EH (cell line): ENCODE measurements around the gene SETD9.

ENCODE experiments used
- DNase-seq: peaks from one replicate; pipeline ENCODE4 v3.0.0-alpha.2; 2015; ENCODE audit warnings: low read depth

The SETD9 gene

DNA sequence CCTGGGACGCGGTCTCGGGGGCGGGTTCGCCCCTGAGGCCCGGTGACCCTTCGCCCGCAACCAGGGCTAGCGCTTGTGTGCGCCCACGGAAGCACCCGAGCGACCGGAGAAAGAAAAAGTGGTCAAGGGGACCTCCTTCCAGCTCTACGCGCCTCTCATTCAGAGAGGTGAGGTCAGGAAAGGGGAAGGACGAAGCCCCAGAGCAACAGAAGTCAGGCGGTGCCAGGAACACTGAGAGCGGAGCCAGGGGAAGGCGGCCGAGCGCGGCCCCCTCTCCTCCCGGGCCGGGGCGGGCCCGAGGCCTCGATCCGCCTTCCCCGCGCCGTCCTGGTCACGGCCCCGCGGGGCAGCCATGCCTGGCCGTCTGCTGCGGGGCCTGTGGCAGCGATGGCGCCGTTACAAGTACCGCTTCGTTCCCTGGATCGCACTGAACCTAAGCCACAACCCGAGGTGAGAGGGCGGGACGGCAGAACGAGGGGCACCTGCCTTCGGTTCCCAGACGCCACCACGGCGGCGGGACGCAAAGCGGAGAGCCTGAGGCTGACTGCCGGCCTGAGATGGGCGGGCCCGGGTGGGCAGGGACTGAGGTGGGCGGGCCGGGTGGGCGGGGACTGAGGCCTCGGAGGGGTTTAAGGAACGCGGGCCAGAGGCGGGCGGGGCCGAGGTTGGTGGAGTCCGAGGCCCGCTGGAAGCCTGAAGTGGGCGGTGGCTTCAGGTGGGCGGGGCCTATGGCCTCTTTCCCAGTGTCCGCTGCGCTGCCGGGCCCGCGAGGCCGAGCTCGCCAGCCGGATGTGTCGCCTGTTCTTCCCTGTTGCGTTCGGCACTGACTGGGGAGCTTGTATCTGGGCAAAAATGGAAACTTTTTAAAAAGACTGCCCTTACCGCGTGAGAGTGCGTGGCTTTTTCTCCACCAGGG, at the start of gene SETD9:
SETD9 (plus strand) TSS at position 303 of the 916 bp plus-strand sequence; CDS start at position 353, 50 bp downstream.
- DNase-seq = peak; percentile 98

DNA sequence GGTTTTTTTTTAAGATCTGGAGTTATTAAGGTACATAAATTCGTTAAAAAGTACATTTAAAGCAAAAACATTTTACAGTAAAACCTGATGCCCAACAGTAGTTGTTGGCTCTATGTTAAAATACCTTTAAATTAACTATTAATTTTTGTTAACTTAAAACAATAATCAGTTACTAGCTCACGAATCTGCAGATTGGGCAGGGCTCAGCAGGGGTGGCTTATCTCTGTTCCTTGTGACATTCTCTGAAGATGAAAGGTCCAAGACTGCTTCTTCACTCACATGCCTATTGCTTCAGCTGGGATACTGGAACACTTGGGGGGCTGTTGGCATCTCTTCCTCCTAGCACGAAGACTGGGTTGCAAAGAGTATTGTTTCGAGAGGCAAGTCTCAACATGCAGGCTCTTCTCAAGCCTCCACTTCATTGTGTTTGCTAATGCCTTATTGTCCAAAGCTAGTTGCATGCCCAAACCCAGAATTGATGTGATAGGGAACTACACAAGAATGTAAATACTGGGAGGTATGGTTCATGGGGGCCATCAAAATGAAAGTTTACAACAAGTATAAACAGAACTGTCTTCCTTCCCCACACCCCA, 47.4 kb upstream of the SETD9 start:
- DNase-seq = no peak

DNA sequence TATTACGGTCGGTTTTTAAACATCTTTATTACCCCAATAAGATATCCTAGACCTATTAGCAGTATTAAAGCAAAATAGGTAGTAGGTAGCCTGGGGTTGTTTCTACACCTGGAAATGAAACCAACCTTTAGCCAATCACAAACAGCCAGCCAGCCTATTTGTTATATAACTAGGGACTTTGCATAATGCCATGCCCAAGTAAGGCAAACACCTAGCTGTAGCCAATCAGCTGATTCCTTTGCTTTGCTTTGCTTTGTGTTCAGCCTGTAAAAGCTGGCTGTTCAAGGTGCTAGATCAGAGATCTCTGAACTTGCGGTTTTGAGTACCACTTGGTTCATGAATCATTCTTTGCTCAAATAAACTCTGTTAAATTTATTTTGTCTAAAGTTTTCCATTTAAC, 46.5 kb upstream of the SETD9 start:
- DNase-seq = no peak

DNA sequence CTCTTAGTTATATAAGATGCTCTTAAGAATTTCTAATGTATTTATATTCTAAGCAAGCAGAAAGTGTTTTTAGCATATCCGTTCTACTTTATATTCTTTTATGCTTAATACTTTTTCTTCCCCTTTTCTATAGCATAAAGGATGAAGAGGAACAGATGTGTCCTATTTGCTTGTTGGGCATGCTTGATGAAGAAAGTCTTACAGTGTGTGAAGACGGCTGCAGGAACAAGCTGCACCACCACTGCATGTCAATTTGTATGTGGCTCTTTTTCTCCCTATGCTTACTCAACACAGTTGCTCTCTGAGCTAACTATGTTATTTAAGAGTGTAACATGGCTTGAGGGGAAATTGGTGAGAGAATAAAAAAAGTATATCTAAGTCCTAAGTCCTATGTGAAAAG, 37.6 kb upstream of the SETD9 start:
- no peak for DNase-seq

DNA sequence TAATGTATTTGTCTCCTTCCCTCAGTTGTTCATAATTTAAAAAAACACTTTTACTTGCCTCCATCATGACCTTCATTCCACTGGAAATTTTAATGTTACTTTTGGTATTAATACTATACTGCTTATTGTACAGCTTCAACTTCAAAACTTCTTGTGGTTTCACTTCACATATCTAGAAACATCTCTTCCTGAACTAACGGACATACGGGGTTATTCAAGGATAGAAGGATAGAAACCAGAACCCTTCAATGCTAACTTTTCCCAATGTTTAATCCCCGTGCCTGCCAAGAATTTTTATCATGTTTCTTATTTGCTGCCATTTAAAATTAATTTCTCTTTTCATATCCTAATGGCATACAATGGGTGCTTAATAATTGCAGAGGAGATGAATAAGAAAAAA, 36.3 kb upstream of the SETD9 start:
- DNase-seq = no peak

DNA sequence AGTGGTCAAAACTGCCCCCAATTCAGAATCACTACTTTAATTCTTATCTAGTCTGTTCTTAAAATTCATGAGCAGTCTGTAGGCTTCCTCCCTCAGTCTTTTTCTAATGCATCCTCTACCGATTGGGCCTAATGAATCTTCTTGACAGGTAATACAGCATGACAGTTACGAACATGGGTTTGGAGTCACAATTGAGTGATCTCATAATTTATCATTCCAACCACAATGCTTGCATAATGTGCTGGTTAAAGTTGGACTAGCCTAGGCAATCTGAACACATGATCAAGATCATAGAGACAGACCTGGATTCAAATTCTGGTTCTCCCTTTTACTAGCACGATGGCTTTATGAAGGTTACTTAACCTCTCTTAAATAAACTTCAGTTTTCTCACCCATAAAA, 33.1 kb upstream of the SETD9 start:
- peak; percentile 20 for DNase-seq

GRCh38 chr5:56881571-56881970, 27.8 kb upstream of the SETD9 start:
- no peak for DNase-seq

- no peak for DNase-seq
Measured at GRCh38 chr5:56893251-56893951, 16.0 kb upstream of the SETD9 start.

DNA sequence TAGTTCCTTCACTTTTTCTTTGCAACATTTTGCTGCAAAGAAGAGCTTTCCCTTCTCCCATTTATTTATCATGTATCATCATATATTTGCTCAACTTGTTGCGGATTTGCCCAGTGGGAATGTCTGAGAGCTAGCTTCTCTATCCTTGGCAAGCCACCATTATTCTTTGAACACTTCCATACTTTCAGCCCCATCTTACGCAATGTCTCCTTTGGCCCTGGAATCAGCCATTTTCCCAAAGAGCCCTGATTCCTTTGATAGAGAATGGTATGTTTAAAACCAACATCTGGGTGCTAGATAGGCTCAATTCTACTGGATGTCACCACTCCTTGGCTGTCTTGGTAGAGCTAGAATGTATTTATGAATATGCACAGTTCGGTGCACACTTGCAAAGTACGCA, 12.6 kb upstream of the SETD9 start:
- no peak for DNase-seq

GRCh38 chr5:56898213-56898612, 11.2 kb upstream of the SETD9 start:
- no peak for DNase-seq

- DNase-seq = peak; percentile 59
Measured at GRCh38 chr5:56900395-56900794, 9.0 kb upstream of the SETD9 start.

DNA sequence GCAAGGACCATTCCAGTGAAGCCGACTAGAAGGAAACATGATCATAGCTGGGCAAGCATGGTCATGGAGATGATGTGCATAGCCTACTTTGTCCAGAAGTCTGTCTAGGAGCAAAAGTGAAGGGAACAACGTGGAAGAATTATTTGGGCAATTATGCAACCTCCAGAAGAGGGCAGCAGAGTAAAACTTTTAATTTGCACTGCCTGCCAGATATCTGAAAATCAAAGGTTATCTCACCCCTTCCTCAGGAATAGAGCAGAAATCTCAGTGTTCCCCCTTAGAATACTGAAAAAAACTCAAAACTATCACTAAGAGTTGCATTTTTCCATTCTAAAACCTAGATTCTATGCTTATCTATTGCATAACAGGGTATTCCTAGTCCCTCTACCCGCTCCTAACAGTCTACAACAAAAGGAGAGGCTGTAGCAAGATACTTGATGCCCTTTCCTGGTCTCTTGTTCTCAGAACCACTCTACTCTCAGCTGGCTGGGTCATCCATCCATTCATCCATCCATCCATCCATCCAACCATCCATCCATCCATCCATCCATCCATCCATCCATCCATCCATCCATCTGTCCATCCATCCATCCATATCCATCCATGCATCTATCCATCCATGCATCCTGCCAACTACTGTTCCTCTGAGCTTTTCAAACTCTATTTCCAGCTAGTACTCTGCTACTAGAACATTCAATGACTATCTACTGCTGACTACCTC, 8.4 kb upstream of the SETD9 start:
- peak; percentile 60 for DNase-seq

DNA sequence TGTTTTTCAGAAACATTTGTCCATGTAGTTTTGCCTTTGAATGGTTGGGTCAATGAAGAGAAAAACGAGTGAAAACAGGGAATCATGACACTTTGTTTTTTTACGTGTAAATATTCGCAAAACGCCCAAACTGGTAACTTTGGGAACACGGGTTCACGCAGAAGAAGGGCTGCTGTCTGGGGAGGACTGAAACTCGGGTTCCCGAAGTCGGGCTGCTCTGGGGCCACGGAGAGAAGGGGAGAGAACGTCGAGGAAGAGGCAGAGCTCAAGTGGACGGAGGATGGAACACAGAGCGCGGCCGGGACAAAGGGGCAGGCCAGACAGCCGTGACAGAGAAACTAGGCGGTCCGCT, 478 bp upstream of the SETD9 start:
- no peak for DNase-seq

DNA sequence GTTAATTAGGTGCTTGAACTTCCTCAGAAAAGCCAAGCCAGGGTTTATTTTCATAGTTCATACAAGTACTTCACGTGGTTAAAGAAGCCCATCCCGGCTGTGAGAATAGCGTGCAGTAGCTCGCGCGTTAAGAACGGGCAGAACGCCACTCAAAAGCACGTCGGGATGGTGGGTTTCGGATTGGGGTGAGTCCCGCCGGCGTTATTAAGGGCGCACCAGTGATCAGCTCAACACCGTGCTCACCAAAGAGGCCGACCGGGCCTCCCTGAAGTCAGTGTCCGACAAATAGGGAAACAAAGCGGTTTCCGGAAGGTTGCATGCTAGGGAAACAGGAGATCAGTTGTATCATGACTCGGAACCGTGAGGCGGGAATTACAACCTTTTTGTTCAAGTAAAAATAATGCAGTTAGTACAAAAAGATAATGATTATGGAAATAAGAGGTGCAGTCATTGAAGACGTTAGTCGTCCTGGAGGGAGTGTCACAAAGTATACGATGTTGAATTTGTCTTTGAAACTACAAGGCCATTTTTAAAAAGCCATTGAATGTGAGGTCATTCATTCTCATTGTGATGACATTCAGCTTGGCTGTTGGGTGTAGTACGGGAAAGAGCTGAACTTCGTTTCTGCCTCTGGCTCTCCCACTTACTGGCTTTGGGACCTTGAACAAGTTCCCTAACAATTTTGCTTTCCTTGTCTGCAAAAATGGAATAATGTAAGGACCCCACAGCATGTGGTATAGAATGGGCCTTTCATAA, 992 bp downstream of the SETD9 start:
- no peak for DNase-seq

DNA sequence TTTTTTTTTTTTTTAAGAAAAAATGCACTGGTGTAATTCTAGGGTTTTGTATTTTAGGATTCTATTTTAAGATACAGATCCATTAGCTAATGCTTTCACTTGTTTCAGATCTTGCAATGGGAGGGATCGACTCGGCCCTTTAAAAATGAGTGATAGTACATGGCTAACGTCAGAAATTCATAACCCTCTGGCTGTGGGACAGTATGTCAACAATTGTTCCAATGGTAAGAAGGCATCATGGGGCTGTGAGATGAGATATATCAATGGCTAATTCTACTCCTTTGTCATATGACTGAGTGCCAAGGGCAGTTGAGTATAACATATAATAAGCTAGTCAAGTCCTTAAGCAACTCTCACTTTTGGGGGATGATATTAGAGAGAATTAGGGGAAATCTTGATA, 4.4 kb downstream of the SETD9 start:
- DNase-seq = no peak

DNA sequence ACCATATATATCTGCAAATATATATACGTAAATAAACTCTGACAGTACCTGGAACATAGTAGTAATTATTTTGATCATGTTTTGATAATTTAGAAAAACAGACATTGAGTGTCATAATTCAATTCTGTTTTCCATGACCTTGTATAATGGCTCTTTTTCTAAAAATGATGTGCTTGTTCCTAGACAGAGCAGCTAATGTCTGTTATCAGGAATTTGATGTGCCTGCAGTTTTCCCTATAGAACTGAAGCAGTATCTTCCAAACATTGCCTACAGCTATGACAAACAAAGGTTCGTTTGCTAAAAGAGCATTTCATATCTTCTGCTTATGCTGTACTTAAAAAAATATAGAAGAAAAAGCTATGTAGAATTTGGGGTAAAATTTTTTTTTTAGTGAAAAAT, 5.3 kb downstream of the SETD9 start:
- DNase-seq = no peak

DNA sequence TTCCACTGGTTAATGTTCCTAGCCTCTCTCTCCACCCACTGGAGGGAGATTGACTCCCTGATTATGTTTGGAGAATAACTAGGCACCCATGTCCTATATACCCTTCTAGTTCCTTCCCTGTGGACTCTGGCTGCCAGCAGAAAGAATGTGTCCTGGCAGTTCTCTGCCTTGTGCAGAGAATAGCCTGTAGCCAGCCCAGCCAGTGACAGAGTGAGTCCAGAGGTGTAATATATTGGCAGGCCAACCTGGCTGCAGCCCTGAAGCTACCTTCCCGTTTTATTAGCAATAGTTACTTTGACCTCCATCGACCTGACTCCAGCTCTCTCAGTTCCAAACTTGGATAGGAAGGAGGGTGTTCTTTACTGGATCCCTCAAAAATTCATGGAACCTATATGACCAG, 8.1 kb downstream of the SETD9 start:
- DNase-seq = no peak

DNA sequence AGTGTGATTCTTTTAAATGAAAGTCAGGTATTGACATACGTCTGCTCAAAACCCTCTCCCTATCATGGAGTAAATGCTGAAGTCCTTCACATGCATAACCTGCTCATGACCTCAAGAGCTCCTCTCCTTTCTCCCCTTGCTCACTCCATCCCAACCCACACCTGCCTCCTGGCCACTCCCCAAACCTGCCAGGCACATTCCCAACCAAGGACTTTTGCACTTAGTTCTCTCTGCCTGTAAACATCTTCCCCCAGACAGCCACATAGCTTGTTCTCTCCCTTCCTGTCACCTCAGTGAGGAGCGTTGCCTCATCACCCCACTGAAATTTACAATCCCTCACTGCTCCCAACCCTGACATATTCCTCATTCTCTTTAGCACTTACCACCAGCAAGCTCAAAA, 8.7 kb downstream of the SETD9 start:
- DNase-seq = no peak

- no peak for DNase-seq
Measured at GRCh38 chr5:56919942-56920662, 10.7 kb downstream of the SETD9 start.

DNA sequence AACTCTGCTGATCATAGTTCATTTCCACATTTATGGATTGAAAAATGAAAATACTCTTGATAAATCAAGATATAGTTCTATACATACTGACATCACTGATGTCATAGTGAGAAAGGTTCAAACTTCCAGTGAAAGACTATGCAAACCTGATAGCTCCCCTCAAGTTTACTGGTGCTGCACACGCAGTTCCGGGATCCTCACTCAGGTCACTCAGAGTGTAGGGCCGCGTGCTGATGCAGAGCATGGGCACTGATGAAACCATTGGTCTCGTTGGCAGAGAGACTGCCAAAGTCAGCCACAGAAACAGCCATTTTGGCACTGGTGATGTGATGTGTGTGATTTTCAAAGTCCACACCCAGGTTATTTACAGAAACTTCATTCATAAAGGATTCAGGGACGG, 13.5 kb downstream of the SETD9 start:
- DNase-seq = no peak

GRCh38 chr5:56934325-56934724, 24.9 kb downstream of the SETD9 start:
- no peak for DNase-seq
